Pancreas (tissue), 10 donors: ENCODE data around the gene TCL1B. TPM values are rescaled to one million over a fixed set of nuclear protein-coding genes. Genes with fewer than 3 reads are reported as not detected.
A peak's percentile ranks its signal among the peaks of the same experiment; 100 is the strongest.

Source experiments
- ATAC-seq, 4 donors: fragments of 200-7000 bp; cut with Tn5 transposase; one replicate each; pipeline versions ENCODE4 v1.8.0 to v1.9.1; 2020; ENCODE audit warnings: mild to moderate bottlenecking in 4 of 4, moderate library complexity in 4 of 4
- DNase-seq, 6 donors: peaks; one replicate each; pipeline ENCODE4 v3.0.0-alpha.2; 2020
- FAIRE-seq: peaks from 2 replicates; lab custom pipeline; 2012; peaks lifted over from hg19 to GRCh38; lab: Jason Lieb, UNC
- H3K27ac ChIP-seq, 4 donors: fragments of 200-600 bp; sonication (generic); 1 replicate in 3 of 4; 2 replicates in 1 of 4; pipeline versions ENCODE4 v1.5.0 to v1.8.0; 2020
- H3K27me3 ChIP-seq, 4 donors: fragments of 200-600 bp; one replicate each; pipeline ENCODE4 v1.8.0; 2021
- H3K36me3 ChIP-seq, 3 donors: fragments of 200-600 bp; sonication (generic) in 1 of 3; one replicate each; pipeline versions ENCODE4 v1.5.0 to v1.8.0; 2020 to 2021
- H3K4me1 ChIP-seq, 3 donors: fragments of 200-600 bp; one replicate each; pipeline ENCODE4 v1.8.0; 2021
- H3K4me3 ChIP-seq, 4 donors: fragments of 200-600 bp; sonication (generic) in 2 of 4; one replicate each; pipeline versions ENCODE4 v1.5.0 to v1.8.0; 2020 to 2021
- H3K9me3 ChIP-seq, 4 donors: fragments of 200-600 bp; one replicate each; pipeline ENCODE4 v1.8.0; 2021
- WGBS, 2 donors: extraction: QIAGEN DNeasy Blood & Tissue Kit; methylation state at CpG; one replicate each; pipeline ENCODE4 v1.1.7; 2013; 5-methylcytosine and 5-hydroxymethylcytosine counted together
- intact Hi-C, 3 donors: fragments of 100-400 bp; cut with DNase I; formaldehyde crosslinking; loops; one replicate each; pipeline versions ENCODE4 v1.11.1 to v1.14.2; 2022
- polyA plus RNA-seq, 2 donors: library from polyadenylated mRNA; stranded (reverse); fragments of 200-250 nt; gene quantifications; one replicate each; pipeline ENCODE4 v1.2.3, GENCODE V29; 2013
- total RNA-seq, 6 donors: library from RNA; stranded (reverse); fragmentation: NEBNext Ultra II Directional in 4 of 6; extraction: Animal tissue kit (Norgen Biotek cat#: 25700) in 4 of 6; gene quantifications; one replicate each; pipeline versions ENCODE4 v1.2.1 to v1.2.4, GENCODE V29; 2021 to 2023
- TF ChIP-seq, protein P1 (sequence below), 4 donors: fragments of 200-600 bp; sonication (generic) in 3 of 4; IDR thresholded peaks; one replicate each; pipeline versions ENCODE4 v1.5.0 to v1.8.0; 2021; ENCODE audit warnings: antibody characterized with exemption in 4 of 4
- donor health status: healthy with polysubstance abuse.
- donor health status: DM: no; HTN: no; CAD: no; lungs with moderate emphysema.
- donor health status: DM: no; HTN: no; CAD: no.
- donor health status: control.
- donor health status: control.
- donor health status: Bipolar disorder and iron deficiency.
- donor health status: DM: yes; HTN: yes; CAD: no.
- donor health status: DM: no; HTN: no; CAD: no.
- donor health status: DM: no; HTN: no; CAD: no.
- donor health status: DM: yes; HTN: yes; CAD: no.

Gene TCL1B, protein sequence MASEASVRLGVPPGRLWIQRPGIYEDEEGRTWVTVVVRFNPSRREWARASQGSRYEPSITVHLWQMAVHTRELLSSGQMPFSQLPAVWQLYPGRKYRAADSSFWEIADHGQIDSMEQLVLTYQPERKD
- total RNA-seq = not detected
- not detected for polyA plus RNA-seq

DNA sequence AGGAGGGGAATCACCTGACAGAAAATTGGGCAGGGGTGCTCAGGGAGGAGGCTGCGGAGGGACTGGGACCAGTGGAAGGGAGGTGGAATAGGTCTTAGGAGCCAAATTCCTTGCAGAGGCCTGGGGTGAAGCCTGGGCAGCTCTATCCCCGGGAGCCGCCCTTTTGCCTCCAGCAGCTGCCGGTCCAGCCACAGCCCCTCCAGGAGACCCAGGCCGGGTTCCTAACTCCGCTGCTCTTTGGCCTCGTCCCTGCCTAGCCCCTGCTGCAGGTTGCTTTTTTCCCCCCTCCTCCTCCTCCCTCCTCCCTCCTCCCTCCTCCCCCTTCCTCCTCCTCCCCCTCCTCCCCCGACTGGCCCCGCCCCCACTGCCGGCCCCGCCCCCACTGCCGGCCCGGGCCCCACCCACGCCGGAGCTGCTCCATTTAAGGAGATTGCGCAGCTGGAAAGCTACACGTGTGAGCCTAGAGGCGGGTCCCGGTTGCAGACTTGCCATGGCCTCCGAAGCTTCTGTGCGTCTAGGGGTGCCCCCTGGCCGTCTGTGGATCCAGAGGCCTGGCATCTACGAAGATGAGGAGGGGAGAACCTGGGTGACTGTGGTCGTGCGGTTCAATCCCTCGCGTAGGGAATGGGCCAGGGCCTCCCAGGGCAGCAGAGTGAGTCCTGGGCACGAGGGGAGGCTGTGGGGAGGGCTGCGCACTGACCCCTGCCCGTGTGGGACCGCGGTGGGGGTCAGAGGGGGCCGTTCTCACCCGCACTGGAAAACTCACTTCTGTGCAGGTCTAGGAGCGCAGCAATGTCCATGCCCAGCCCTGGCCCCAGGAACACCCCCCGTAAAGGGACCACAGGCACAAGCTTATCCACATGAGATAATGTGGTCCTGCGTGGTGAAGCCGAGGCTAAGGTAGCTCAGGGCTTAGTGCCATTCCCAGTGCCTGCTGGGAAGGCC lies at the start of gene TCL1B:
Gene TCL1B (plus strand): TSS at position 449 of the 945 bp plus-strand sequence. CDS start 42 bp downstream, at position 491.
- TF ChIP-seq, protein P1, sequence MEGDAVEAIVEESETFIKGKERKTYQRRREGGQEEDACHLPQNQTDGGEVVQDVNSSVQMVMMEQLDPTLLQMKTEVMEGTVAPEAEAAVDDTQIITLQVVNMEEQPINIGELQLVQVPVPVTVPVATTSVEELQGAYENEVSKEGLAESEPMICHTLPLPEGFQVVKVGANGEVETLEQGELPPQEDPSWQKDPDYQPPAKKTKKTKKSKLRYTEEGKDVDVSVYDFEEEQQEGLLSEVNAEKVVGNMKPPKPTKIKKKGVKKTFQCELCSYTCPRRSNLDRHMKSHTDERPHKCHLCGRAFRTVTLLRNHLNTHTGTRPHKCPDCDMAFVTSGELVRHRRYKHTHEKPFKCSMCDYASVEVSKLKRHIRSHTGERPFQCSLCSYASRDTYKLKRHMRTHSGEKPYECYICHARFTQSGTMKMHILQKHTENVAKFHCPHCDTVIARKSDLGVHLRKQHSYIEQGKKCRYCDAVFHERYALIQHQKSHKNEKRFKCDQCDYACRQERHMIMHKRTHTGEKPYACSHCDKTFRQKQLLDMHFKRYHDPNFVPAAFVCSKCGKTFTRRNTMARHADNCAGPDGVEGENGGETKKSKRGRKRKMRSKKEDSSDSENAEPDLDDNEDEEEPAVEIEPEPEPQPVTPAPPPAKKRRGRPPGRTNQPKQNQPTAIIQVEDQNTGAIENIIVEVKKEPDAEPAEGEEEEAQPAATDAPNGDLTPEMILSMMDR (IDR thresholded peaks at IDR 0.05) = no peak
- ATAC-seq = no peak

DNA sequence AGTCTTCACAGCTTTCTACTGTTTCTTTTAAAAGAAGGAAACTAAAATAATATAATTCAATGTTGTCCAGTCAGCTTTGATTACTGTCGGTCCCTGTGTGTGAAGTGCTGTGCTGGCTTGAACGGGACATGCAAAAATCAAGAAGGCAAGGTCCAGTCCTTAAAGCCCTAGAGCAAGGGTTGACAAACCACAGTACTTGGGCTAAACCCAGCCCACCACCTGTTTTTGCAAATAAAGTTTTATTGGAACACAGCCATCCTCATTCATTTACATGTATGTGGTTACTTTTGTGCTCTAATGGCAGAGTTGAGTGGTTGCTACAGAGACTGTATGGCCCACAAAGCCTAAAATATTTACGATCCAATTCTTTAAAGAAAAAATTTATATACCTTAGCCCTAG lies 41.2 kb upstream of the TCL1B start:
- Histone ChIP-seq H3K9me3 (no peaks in the 10 kb centered on the region), H3K36me3 (no peaks in the 10 kb centered on the region), H3K27me3 (no peaks in the 10 kb centered on the region), H3K27ac (no peak overlapping the region), H3K4me1 (no peaks in the 10 kb centered on the region), H3K4me3 (no peak overlapping the region)
- DNase-seq (no peak), ATAC-seq (no peak), FAIRE-seq (no peak)
- WGBS, 2 donors = 83 to 93% methylated on average over 3 of the region's 3 CpGs
- intact Hi-C loops = no loop called here
- TF ChIP-seq, protein P1 (IDR thresholded peaks at IDR 0.05) = no peak

More for the DNA sequence above, at the start of gene TCL1B:
- Histone ChIP-seq H3K4me3 (no peak within 1 kb of the TSS), H3K4me1 (no peaks in the 10 kb centered on the region), H3K36me3 (no peaks in the 10 kb centered on the region), H3K27me3 (no peaks in the 10 kb centered on the region), H3K9me3 (no peaks in the 10 kb centered on the region), H3K27ac (no peak within 1 kb of the TSS)
- intact Hi-C loops = loop anchor here in 2 of 3 donors (5.0 to 10.0 kb wide), 2 partner anchors 79 to 81 kb away; no protein-coding TSS in a partner anchor
- FAIRE-seq = no peak
- WGBS, 2 donors = 76 to 87% methylated on average over 29 to 36 of the region's 38 CpGs
- peak in 1 of 6 donors; percentile 45 for DNase-seq

DNA sequence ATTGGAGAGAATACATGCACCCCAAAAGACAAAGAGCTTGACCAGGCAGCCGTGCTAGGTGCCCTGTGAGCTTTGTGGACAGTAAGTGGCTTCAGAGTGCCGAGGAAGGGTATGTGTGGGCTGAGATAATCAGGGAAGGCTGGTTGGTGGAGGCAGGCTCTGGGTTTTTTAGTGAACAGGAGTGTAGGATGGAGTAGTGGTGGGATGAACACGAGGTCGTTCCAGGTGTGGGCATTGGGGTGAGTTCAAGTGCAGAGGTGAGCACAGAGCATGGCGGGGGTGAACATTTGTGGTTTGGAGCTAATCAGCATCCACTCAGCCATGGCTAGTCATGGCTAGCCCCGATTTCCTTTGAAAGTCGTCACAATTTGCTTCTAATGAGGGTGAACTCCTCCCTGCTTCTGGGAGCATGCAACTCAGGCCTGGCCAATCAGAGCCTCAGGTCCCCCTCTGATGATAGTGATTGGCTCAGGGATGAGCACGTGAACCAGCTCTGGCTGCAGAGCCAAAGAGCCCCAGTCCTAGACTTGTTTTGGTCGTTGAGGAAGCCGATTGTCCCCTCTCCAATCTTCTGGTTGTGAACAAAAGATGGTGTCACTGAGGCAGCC lies 40.7 kb upstream of the TCL1B start:
- Histone ChIP-seq H3K27me3 (no peaks in the 10 kb centered on the region), H3K9me3 (no peaks in the 10 kb centered on the region), H3K4me1 (no peaks in the 10 kb centered on the region), H3K36me3 (no peaks in the 10 kb centered on the region), H3K27ac (no peak overlapping the region), H3K4me3 (no peak overlapping the region)
- intact Hi-C loops = no loop called here
- FAIRE-seq (no peak), DNase-seq (no peak), ATAC-seq (no peak)
- TF ChIP-seq, protein P1 (IDR thresholded peaks at IDR 0.05) = no peak
- 75 to 86% methylated on average over 10 of the region's 10 CpGs for whole genome bisulfite sequencing, 2 donors

DNA sequence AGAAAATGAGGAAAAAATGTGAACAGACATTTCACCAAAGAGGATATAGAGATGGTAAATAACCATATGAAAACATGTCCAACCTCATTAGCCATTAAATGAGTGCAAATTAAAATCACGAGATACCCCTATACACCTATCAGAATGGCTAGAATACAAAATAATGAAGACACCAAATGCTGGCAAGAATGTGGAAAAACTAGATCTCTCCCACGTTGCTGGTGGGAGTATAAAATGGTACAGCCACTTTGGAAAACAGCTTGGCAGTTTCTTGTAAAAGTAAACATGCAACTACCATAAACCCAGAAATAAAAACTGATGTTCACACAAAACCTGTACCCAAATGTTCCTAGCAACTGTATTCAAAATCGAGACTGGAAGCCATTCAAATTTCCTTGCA lies 38.3 kb upstream of the TCL1B start:
- TF ChIP-seq, protein P1 (IDR thresholded peaks at IDR 0.05) = no peak
- 54% methylated on average over 3 of the region's 3 CpGs for WGBS, 2 donors
- Histone ChIP-seq H3K4me1 (peaks cover 0 to 7% (median 3%) of the 10 kb centered on the region in 3 donors), H3K27me3 (no peaks in the 10 kb centered on the region), H3K36me3 (no peaks in the 10 kb centered on the region), H3K4me3 (no peak overlapping the region), H3K9me3 (no peaks in the 10 kb centered on the region), H3K27ac (no peak overlapping the region)
- intact Hi-C loops = no loop called here
- FAIRE-seq (no peak), DNase-seq (no peak), ATAC-seq (no peak)
